Transverse colon (tissue), 4 donors: Measurements from ENCODE around the gene IFRD2.

Experiments
- CTCF ChIP-seq, 5 experiments: fragments of 200-600 bp in 3 of 5; fragments of 450-650 bp in 2 of 5; sonication (generic) in 3 of 5; IDR thresholded peaks; 1 replicate in 2 of 5; 2 replicates in 3 of 5; pipeline ENCODE4 v1.5.1; 2016 to 2017; ENCODE audit warnings: antibody characterized with exemption in 5 of 5, inconsistent platforms in 3 of 5, mild to moderate bottlenecking in 2 of 5, moderate library complexity in 1 of 5
- POLR2A ChIP-seq: fragments of 450-650 bp; IDR thresholded peaks from one replicate; pipeline ENCODE4 v1.6.1; 2016; ENCODE audit warnings: antibody characterized with exemption, mild to moderate bottlenecking, moderate library complexity
- POLR2AphosphoS5 ChIP-seq, 3 donors: sonication (generic); formaldehyde crosslinking; IDR thresholded peaks; one replicate each; pipeline ENCODE4 v1.6.1; 2016; ENCODE audit warnings: antibody characterized with exemption in 3 of 3

- TF ChIP-seq CTCF (IDR thresholded peaks at IDR 0.05) (no peak), POLR2AphosphoS5 (IDR thresholded peaks at IDR 0.05) (no peak), POLR2A (no peak)
These were observed 13.9 kb downstream of the IFRD2 start for GRCh38 chr3:50278123-50278879.
